HG03039 (cell line): ENCODE results near the gene CITED2.

ENCODE experiments used
- ATAC-seq: cut with Tn5 transposase; IDR thresholded peaks from one replicate; pipeline ENCODE4 v1.9.1; 2021; ENCODE audit warnings: mild to moderate bottlenecking, moderate library complexity; ENCODE audit not compliant: unreplicated experiment

Gene CITED2

DNA sequence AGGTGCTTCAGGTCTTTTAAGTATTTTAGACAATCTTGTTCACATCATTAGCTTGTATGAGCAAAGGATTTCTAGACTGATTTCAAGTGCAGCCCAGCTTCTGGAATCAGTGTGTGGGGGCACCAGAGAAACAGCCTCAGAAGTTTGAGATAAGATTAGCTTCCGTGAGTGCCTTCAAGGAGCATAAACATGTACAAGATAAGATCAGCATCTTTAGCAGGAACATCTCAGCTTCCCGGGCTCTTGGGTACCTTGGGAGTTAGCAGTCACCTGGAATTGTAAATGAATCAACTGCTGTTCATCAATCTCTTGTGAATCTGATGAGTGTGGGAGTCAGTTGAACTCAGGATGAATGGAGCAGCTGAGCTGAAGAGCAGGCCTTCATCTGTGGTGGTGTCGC is 12.0 kb upstream of the CITED2 start:
- ATAC-seq = no peak

DNA sequence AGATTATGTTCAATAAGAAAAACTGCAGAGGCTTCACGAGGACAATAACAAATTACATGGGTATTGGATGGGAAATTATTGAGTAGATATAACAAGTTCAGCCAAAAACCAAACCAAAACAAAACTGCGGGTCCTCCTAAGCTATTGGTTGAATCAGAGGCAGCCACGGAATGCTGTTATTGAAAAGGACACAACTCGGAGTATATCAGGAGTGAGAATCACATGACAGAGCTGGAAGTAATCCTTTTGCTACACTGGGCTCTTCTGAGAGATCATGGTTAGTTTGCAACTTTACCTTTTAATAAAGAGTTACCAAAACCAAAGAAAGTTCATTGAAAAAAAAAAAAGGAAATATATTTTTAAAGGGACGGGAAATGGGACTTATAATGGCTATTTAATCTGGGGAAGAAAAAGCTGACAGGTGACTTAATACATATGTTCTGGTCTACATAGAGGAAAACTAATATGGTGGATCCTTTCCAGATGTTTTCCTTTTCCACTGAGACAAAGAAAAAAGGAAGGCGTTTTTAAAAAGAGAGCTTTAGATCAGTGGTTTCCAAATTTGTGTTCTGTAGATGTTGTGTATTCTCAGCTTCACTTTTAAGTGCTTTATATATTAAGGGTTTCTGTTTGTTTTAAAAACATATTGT is 6.9 kb upstream of the CITED2 start:
- ATAC-seq = no peak

DNA sequence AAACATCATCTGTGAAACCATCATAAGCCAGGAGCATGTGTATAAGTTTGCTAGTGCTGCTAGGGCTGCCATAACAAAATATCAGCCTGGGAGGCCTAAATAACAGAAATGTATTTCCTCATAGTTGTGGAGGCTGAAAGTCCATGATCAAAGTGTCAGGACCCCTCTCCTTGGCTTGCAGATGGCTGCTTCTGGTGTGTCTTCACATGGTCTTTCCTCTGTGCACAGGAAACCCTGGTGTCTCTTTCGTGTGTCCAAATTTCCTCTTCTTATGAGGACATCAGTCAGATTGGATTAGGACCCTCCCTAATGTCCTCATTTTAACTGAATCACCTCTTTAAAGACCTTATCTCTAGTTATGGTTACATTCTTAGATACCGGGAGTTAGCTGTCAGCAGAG is 6.2 kb upstream of the CITED2 start:
- no peak for ATAC-seq

DNA sequence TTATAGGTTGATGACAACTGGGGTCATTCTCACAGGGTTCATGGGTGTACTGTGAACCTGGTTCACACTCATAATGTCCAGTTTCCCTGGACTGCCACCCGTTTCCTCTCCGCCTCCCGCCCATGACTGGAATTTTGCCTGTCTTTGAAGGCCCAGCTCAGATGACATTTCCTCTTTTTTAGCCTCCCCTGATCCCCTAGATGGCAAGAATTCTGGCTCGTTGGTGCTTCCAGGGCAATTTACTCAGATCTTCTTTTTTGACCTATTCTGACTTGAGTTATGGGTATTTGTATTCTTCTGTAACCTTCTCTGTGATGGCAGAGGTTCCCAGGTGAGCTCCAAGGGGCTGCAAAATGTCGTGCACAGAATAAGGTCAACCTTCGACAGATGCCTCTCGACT is 5.7 kb upstream of the CITED2 start:
- ATAC-seq = no peak

DNA sequence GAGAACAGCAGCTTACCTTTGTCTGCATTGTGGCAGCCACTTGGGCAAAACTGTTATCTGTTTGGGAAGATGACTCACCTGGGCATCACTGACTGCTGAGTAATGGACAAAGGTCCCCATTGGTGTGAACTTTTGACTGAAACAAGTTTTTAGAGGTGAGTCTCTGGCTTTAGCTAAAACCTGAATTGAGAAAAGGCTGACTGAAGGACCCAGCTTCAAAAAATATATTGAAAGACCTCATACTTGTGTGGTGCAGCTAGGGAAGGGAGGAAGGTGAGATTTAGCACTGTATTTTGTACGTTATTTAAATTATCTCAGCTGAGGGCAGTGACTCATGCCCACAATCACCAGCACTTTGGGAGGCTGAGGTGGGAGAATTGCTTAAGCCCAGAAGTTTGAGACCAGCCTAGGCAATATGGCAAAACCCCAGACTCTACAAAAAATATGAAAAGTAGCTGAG is 4.5 kb upstream of the CITED2 start:
- no peak for ATAC-seq

DNA sequence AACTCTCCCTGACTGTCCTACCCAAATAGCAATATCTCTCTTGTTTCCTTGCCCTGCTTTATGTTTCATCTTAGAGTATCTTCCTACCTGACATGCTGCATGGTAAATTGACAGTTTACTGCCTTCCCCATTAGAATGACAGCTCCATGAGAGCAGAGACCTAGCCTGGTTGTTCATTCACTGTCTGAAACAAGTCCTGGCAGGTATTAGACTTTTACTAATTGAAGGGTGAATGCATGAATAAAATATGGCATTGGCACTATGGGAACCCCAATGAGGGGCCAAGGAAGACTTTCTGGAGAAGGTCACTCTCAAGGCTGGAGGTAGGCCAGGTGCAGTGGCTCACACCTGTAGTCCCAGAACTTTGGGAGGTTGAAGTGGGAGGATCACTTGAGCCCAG is 3.8 kb upstream of the CITED2 start:
- ATAC-seq = no peak

DNA sequence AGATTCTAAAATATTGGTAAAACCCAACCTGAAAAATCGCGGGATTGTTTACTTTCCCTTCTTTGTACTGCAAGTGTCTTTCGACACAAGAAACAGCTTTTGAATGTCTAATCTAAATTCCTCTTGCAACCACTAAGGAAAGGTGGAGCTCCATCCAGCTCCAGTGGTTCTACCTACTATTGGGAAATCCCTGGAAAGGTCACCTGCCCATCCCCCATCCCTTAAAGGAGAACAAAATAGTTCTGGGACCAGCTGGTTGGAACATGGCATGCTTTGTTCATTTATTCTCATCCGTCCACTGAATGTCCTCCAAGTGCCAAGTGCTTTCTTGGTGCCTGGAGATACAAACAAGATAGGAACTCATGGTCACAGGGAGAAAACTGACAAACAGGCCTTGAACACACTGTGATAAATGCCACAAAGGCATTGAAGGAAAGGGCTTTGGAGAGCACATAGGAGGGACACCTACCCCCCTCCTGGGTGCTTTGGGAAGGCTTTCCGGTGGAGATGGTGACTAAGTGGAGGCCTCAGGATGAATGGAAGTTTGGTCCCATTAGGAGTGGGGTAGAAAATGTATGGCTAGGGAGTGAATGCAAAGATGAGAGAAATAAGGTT is 2.3 kb upstream of the CITED2 start:
- ATAC-seq = no peak

DNA sequence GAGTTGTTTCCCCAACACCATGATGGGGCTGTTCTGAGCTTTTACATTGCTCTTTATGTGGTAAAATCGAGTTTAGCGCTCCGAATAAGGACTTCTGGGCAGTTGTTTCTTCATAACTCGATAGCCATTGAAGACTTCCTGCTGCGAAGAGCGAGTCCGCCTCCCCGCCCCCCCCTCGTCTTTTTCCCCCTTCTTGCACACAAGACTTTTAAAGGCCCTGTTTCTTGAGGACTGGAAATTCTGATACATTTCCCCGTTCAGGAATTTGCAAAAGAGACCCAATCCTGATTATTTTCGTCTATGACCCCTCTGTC is 1.5 kb upstream of the CITED2 start:
- ATAC-seq = no peak

DNA sequence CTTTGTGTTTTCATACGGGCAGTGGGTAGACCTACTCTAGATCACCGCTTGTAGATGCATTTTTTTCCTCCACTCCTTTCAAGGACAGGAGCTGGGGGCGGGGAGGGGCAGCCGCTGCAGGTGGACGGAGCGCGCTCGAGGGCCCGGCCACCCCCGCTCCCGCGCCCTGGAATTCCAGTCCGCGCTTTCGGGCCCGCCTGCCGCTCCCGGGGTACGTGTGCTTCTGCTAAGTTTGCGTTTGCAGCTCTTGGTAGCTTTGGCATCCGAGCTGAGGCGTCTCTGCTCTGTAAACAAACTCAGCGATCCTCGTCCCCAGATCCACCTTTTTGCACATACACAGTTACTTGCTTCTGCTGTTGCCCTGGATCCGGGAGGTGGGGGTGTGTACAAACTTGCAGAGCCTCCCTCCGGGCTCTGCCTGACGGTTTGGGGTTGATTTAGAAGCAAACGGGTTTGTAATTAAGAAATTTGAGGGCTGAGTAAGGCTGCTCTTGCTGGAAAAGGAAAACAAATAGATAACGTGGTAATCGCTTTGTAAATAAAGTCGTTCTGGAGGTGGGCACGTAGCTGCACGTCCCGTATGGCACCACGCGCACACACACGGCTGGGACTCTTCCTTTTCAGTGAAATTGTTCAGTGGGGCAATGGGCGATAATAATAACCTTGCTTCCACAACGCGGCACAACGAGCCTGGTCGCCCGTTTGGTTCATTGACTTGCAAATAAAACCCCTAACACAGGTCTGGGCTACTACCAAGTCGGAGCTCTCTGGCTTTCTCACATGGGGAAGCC is 973 bp upstream of the CITED2 start:
- ATAC-seq = peak; percentile 46

DNA sequence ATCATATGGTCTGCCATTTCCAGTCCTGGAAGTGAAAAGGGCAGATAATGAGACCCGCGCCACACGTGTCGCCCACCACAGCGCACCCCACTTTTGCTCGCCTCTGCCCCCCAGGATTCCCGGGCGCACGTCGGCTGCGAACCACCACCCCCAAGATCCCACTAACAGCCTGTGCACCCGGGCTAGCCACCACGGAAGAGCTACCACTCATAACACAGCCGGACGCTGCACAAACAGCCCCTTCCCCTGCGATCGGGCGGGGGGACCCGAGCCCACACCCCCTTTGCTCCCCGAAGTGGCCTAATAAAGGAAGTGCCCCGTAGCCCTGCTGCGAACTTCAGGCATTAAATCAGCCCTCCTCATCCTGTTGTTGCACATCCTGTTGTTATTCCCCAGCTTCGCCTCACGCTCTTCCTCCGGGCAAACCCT is 506 bp downstream of the CITED2 start:
- no peak for ATAC-seq

DNA sequence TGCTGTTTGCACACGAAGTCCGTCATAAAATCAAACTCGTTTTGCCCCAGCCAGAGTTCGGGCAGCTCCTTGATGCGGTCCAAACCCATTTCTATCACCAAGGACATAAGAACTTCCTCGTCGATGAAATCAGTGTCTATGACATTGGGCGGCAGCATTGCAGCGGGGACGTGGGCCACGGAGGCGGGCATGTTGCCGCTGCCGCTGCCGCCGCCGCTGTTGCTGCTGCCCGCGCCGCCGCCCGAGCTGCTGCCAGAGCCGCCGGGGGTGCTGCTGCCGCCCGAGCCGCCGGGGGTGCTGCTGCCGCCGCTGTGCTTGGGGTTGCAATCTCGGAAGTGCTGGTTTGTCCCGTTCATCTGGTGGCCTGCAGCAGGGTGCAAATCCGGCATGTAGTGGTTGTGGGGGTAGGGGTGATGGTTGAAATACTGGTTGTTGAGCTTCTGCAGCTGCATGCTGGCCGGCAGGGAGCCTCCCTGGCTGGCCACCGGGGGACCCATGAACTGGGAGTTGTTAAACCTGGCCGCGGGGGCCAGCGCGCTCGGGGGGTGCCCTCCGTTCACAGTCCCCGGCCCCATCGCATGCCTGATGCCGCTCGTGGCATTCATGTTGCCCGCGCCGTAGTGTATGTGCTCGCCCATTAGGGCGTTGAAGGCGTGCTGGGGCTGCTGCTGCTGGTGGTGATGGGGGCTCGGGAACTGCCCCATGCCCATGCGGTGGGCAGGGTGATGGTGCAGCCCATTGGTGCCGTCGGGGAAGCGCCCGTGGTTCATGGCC is 1.1 kb downstream of the CITED2 start:
- ATAC-seq = peak; percentile 19

DNA sequence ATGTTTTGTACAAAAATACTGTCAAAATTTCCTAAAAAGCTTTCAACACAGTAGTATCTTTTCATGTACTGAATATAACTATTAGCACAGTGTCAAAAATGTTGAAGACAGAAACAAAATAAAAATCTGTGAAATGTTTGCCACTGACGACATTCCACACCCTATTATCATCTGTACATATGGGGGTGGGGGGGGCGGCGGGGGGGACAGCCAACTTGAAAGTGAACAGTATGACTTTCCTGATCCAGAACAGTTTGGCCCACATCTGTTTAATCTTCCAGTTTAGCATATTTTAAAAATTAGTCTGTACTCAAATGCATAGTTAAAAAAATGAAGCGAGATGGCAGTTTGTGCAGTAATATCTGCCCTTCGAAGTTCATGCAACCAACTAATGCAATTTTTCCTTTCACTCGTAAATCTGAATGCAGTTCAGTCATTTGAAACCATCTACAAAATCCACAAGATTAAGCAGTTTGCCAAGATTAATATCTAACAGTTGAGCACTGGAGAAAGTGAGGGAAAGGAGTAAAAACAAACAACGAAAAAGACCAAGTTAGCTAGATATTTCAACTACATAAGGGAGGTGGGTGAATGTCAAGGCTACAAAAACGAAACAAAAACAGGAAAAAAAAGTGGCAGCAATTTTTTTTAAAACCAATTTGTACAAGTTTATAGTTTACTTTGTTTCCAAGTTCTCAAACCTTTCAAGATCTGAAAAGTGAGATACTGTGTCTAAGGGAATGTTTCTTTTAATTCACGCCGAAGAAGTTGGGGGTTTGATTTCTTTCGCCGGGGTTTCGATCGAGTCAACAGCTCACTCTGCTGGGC is 1.9 kb downstream of the CITED2 start:
- no peak for ATAC-seq

DNA sequence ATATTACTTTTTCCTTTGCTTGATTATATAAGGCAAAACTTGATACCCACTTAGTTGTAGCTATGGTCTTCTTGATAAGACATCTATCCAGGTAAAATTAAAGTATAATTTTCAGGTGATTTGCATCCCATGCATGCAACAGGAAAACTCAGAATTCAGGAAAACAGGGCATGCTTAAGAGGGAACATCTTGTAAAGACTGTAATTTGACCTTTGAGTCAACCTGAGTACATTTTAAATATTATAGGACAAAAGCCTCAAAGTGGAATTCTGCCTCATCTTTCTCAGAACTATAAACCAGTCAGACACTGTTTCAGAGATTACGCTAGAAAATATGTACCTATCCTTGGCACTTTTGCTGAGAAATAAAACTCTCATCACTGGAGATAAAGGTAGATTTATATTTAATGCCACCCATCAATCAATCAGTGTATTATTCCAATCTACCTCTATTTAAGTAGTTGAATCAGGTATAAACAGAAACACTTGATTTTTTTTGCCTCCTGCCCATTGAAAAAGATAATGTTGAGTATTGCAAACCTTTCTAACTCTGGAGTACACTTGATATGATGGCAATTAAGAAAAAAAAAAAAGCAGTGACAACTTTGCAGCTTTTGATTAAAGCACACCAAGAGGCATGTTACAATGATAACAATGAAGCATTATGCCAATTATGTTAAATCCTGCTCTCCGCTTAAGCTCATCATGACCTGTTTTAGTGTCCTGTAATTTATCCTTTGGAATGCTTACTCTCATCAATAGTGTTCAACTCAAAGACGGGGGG is 2.8 kb downstream of the CITED2 start:
- ATAC-seq = no peak

DNA sequence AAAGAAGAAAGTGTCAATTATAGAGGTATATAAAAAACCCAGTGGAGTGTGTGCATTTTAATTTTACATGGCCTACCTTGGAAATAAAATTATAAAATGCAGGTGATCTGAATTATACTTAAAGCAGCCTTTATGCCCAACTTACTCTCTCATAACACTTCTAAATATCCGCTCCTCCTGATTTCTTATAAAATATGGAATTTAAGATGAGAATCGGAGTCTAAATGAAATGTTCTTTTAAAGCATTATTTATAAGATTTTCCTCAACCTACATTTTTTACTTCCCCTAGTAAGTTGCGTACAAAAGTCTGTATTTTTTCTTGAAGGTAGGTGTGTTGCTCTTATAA is 3.5 kb downstream of the CITED2 start:
- ATAC-seq = no peak

DNA sequence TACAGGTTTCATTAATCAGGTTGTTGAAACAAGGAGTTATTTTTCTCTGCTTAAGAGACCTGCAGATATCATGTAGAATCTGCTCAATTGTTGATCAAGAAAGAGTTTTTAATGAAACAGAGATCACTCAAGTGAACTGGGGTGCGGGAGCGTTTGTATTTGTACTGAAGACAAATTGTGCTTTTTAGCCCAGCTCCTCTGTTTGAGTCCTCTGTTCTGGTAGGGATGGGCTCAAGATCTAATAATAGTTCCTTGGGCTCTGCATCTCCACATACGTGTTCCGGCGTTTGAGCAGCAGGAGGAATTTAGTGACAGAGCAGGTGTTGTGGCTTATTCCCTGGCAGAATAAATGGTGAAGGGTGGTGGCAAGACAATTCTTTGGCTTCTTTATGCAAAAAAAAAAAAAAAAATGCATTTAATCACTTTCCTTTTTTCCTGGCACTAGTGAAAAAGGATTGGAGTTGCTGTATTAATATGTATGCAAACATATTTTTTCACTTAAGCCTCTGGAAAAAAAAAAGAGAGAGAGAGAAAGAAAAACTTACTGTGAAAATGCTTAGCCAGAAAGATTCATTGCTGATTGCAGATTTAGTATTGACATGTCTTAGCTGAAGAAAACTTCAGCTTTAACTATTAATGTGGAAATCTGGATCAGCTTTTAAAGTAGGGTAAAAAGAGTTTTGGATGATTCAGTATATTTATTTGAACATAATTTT is 4.0 kb downstream of the CITED2 start:
- no peak for ATAC-seq

DNA sequence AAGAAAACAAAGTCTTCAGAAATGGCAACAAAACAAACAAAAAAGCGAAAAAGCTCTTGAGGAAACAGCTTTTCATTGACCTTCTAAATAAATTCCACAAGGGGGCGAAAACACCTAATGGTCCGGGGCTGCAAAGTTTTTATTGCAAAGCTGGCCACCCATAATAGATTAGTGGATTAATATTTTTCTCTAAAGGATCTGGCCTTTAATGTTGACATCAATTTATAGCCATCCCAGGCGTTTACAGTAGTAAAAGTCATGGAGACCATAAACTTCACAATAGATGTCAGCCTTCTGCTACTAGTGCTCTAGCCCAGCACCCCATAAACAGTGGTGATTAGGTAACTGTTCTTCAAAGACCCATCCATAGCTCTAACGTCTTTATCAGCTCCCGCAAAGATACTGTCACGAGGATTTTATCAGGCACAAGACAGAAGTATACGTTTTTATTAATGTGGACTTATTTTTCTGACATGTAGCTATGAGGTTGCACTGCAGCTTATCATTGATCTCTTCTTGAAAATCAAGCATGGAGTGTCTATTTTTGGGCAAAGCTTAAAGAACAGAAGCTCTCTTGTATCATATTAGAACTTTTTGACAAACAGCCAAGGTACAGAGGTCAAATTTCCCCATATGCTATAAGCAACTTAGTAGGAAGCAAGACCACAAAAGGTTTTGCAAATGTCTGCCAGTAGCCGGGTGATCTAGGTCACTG is 4.7 kb downstream of the CITED2 start:
- ATAC-seq = no peak

DNA sequence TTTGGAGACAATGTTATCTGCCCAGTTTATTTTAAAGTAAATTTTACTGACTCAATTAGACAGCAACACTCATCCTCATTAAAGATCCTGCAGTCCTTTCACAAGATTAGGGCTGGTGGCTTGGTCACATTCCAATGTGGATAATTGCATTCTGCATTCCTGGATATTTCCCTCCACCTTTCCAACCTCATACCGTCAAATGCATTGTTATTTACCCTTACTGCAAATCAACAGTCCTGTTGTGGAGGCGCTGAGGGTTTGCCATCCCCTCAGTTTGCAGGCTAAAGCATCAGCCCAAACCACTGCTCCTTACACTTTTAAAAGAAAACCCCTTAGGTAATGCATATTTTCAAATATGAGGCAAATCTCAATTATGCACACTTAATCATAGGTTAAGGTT is 5.4 kb downstream of the CITED2 start:
- no peak for ATAC-seq

DNA sequence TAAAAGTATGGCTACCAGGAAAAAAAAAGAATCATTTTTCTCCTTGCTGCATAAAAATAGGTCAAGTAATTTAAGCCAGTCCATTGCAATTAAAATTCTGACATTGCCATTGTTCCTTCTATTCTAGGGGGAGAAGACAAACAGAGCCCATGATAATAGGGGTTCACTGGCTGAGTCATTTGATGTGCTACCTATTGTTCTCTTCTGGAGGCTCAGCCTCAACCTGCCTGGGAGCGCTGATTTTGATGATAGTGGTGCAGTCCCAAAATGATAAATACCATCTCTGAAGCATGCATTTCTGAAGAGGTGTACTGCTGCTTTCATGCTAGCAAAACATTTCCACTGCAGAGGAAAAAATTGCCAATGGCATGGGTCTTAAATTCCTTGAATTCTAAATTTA is 5.8 kb downstream of the CITED2 start:
- no peak for ATAC-seq
